Measurements from ENCODE around the gene TMOD1. TPM values are rescaled to one million over a fixed set of nuclear protein-coding genes. Genes with fewer than 3 reads are reported as not detected.
"Not testable (repeated sequence)": the region's sequence is repeated elsewhere in the genome, so short reads cannot be mapped to it uniquely, and the experiment has no call there.

TMOD1 gene
- total RNA-seq, 4 donors from 2014 or later, result 5.9 to 93.7 (median 22.2) TPM

- Histone ChIP-seq H3K4me3 (no peak overlapping the region), H3K9me3 (no peaks in the 10 kb centered on the region), H3K27me3 (no peaks in the 10 kb centered on the region), H3K27ac (no peak overlapping the region), H3K36me3 (no peaks in the 10 kb centered on the region), H3K4me1 (no peaks in the 10 kb centered on the region)
- TF ChIP-seq, protein P1, sequence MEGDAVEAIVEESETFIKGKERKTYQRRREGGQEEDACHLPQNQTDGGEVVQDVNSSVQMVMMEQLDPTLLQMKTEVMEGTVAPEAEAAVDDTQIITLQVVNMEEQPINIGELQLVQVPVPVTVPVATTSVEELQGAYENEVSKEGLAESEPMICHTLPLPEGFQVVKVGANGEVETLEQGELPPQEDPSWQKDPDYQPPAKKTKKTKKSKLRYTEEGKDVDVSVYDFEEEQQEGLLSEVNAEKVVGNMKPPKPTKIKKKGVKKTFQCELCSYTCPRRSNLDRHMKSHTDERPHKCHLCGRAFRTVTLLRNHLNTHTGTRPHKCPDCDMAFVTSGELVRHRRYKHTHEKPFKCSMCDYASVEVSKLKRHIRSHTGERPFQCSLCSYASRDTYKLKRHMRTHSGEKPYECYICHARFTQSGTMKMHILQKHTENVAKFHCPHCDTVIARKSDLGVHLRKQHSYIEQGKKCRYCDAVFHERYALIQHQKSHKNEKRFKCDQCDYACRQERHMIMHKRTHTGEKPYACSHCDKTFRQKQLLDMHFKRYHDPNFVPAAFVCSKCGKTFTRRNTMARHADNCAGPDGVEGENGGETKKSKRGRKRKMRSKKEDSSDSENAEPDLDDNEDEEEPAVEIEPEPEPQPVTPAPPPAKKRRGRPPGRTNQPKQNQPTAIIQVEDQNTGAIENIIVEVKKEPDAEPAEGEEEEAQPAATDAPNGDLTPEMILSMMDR (IDR thresholded peaks at IDR 0.05), result no peak
- no peak for TF ChIP-seq POLR2A (IDR thresholded peaks at IDR 0.05)
- intact Hi-C loops (cut with DNase I; ENCODE audit: low total_unique reads), result no loop called here
- DNase-seq, result no peak
Measured at GRCh38 chr9:97602430-97602829, 101.0 kb downstream of the TMOD1 start.

- TF ChIP-seq, protein P1 (IDR thresholded peaks at IDR 0.05), result no peak
- TF ChIP-seq POLR2A (IDR thresholded peaks at IDR 0.05), result no peak
- Histone ChIP-seq H3K27ac (no peak overlapping the region), H3K4me1 (no peaks in the 10 kb centered on the region), H3K36me3 (no peaks in the 10 kb centered on the region), H3K27me3 (no peaks in the 10 kb centered on the region), H3K4me3 (no peak overlapping the region), H3K9me3 (no peaks in the 10 kb centered on the region)
- no peak for DNase-seq
- intact Hi-C loops (cut with DNase I; ENCODE audit: low total_unique reads), result no loop called here
Measured at GRCh38 chr9:97604901-97605645, 103.6 kb downstream of the TMOD1 start.

DNA sequence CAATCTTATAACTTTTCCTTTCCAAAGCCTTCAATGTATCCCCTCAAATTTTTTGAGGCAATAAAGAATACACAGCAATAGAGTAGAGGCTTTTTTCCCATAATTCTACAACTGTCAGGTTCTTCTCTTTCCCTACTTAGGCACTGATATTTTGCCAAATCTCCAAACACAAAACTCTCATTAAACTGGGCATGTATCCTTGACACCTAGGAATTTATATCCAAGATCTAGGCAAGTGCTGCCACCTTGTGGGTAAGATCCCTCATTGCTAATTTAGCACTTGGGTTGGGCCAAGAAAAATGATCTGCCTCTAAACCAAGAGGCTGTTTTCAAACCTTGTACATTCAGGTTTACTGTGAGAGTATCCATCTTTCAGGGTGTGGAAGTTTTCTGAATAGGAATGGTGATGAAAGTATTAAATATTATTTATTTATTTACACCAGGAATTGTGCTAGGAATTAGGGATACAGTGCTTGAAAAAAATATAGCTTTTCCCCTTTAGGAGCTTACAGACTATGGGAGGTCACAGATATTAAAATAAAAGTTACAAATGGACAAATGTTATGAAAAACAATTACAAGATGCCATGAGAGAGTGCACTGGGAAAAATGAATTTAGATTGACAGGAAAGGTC is 114.1 kb downstream of the TMOD1 start:
- DNase-seq, result peak; percentile 49 to 78
- H3K4me1 ChIP-seq, result no peaks in the 10 kb centered on the region
- no peak overlapping the region for H3K4me3 ChIP-seq
- no peaks in the 10 kb centered on the region for H3K27me3 ChIP-seq
- H3K9me3 ChIP-seq, result no peaks in the 10 kb centered on the region
- intact Hi-C loops (cut with DNase I; ENCODE audit: low total_unique reads), result loop anchor here (5.0 kb wide), 1 partner anchor 148 kb away; no protein-coding TSS in a partner anchor
- H3K36me3 ChIP-seq, result no peaks in the 10 kb centered on the region
- H3K27ac ChIP-seq, result no peak overlapping the region
- no peak for TF ChIP-seq POLR2A (IDR thresholded peaks at IDR 0.05)
- TF ChIP-seq, protein P1 (IDR thresholded peaks at IDR 0.05), result peak; percentile 75 to 94 (median 83)

- no peak for TF ChIP-seq POLR2A (IDR thresholded peaks at IDR 0.05)
- TF ChIP-seq, protein P1 (IDR thresholded peaks at IDR 0.05), result no peak
- H3K27ac ChIP-seq, result no peak overlapping the region
- DNase-seq, result no peak
- H3K4me3 ChIP-seq, result no peak overlapping the region
- H3K4me1 ChIP-seq, result no peaks in the 10 kb centered on the region
- H3K27me3 ChIP-seq, result no peaks in the 10 kb centered on the region
- intact Hi-C loops (cut with DNase I; ENCODE audit: low total_unique reads), result loop anchor here (5.0 kb wide), 1 partner anchor 151 kb away; no protein-coding TSS in a partner anchor
- H3K9me3 ChIP-seq, result no peaks in the 10 kb centered on the region
- H3K36me3 ChIP-seq, result no peaks in the 10 kb centered on the region
Measured at GRCh38 chr9:97617939-97618416, 116.5 kb downstream of the TMOD1 start.

DNA sequence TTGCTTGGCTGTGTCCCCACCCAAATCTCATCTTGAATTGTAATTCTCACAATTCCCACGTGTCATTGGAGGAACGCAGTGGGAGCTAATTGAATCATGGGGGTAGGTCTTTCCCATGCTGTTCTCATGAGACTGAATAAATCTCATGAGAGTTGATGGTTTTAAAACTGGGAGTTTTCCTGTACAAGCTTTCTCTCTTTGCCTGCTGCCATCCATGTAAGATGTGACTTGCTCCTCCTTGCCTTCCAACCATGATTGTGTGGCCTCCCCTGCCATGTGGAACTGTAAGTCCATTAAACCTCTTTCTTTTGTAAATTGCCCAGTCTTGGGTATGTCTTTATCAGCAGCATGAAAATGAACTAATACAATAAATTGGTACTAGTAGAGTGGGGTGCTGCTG is 118.6 kb downstream of the TMOD1 start:
- DNase-seq; H3K27me3 ChIP-seq; H3K27ac ChIP-seq; intact Hi-C loops (cut with DNase I; ENCODE audit: low total_unique reads); H3K4me3 ChIP-seq; H3K4me1 ChIP-seq; H3K36me3 ChIP-seq; H3K9me3 ChIP-seq: not testable (repeated sequence)

- H3K9me3 ChIP-seq; H3K27ac ChIP-seq; H3K4me3 ChIP-seq; H3K36me3 ChIP-seq; intact Hi-C loops (cut with DNase I; ENCODE audit: low total_unique reads); H3K4me1 ChIP-seq; H3K27me3 ChIP-seq; DNase-seq: not testable (repeated sequence)
Measured at GRCh38 chr9:97622483-97622882, 121.0 kb downstream of the TMOD1 start.

Measured in uterus (tissue), 4 donors.